ENCODE results near the gene PARN.

DNA sequence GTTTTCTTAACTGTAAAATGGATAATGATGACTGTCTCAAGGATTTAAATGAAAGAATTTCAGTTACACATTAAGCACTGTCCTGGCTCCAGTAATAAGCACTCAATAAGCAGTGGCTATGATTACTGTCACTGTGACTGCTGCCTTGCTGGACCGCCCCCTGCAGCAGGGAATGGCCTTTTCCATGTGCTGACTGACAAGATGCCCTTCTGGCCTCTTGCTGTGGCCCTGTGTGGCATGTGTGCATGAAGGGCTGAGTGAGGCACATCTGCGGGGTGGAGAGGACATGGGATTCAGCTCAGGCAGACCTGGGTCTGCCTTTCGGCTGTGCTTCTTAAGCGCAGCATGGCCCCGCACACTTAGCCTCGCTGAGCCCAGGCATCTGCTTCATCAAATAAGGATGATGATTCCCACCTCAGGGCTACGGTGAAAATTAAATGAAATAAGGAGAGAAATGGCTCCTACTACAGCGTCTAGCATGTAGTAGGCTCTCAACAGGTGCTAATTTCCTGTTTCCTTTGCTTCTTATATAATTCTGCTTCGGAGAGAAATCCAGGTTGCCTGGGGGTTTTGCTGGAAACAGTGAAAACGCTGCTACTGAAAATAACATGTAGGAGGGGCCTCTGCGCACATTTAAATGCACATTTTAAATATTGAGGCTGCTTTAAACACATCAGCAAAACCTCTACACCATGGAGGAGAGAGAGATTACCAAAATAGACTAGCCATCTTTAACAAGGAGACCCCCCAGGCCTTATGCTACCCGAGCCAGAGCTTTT is 183.9 kb downstream of the PARN start:
- TF ChIP-seq, protein P1, sequence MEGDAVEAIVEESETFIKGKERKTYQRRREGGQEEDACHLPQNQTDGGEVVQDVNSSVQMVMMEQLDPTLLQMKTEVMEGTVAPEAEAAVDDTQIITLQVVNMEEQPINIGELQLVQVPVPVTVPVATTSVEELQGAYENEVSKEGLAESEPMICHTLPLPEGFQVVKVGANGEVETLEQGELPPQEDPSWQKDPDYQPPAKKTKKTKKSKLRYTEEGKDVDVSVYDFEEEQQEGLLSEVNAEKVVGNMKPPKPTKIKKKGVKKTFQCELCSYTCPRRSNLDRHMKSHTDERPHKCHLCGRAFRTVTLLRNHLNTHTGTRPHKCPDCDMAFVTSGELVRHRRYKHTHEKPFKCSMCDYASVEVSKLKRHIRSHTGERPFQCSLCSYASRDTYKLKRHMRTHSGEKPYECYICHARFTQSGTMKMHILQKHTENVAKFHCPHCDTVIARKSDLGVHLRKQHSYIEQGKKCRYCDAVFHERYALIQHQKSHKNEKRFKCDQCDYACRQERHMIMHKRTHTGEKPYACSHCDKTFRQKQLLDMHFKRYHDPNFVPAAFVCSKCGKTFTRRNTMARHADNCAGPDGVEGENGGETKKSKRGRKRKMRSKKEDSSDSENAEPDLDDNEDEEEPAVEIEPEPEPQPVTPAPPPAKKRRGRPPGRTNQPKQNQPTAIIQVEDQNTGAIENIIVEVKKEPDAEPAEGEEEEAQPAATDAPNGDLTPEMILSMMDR (IDR thresholded peaks at IDR 0.05) = no peak
- TF ChIP-seq ATF1 (CRISPR knock-in tag; IDR thresholded peaks at IDR 0.05) (no peak), NR3C1 (CRISPR knock-in tag; conservative IDR thresholded peaks at IDR 0.05; ENCODE audit: low read depth) (no peak), KAT7 (CRISPR knock-in tag; IDR thresholded peaks at IDR 0.05; ENCODE audit: borderline replicate concordance) (no peak)

Data from WTC11 (cell line).